ENCODE results near the gene FBL.
"Not testable (repeated sequence)": the region's sequence is repeated elsewhere in the genome, so short reads cannot be mapped to it uniquely, and the experiment has no call there.

DNA sequence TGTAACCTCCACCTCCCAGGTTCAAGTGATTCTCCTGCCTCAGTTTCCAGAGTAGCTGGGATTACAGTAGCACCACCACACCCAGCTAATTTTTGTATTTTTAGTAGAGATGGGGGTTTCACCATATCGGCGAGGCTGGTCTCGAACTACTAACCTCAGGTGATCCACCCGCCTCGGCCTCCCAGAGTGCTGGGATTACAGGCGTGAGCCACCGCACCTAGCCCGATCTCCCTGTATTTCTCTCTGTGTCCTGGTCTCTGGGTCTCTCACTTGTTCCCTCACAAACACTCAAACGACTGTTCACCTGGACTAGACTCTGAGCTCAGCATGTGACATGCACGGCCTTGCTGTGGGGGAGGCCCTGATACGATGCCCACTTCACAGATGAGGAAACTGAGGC is 32.7 kb upstream of the FBL start:
- TF ChIP-seq, protein P1, sequence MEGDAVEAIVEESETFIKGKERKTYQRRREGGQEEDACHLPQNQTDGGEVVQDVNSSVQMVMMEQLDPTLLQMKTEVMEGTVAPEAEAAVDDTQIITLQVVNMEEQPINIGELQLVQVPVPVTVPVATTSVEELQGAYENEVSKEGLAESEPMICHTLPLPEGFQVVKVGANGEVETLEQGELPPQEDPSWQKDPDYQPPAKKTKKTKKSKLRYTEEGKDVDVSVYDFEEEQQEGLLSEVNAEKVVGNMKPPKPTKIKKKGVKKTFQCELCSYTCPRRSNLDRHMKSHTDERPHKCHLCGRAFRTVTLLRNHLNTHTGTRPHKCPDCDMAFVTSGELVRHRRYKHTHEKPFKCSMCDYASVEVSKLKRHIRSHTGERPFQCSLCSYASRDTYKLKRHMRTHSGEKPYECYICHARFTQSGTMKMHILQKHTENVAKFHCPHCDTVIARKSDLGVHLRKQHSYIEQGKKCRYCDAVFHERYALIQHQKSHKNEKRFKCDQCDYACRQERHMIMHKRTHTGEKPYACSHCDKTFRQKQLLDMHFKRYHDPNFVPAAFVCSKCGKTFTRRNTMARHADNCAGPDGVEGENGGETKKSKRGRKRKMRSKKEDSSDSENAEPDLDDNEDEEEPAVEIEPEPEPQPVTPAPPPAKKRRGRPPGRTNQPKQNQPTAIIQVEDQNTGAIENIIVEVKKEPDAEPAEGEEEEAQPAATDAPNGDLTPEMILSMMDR (IDR thresholded peaks at IDR 0.05) = not testable (repeated sequence)
- not testable (repeated sequence) for TF ChIP-seq POLR2A (IDR thresholded peaks at IDR 0.05)
